ENCODE results near the gene ADAMTS9. TPM values are rescaled to one million over a fixed set of nuclear protein-coding genes. Genes with fewer than 3 reads are reported as not detected.

ADAMTS9 gene
- total RNA-seq, 1 experiment from 2014 or later = 0.46 TPM

- no peaks in the 10 kb centered on the region for H4K20me1 ChIP-seq (ENCODE audit: control insufficient read depth, insufficient read depth, insufficient read length)
Measured at GRCh38 chr3:64599651-64600050, 88.1 kb downstream of the ADAMTS9 start.

More at GRCh38 chr3:64599651-64600050, 88.1 kb downstream of the ADAMTS9 start:
- Histone ChIP-seq H4K5ac (ENCODE audit: insufficient read length, low read depth, low read length) (no peak overlapping the region), H3K4ac (ENCODE audit: low read depth, low read length) (no peak overlapping the region), H4K91ac (ENCODE audit: insufficient read length, low read depth, low read length) (no peak overlapping the region), H2BK120ac (ENCODE audit: low read depth, low read length, poor library complexity, severe bottlenecking) (no peak overlapping the region), H3K18ac (ENCODE audit: insufficient read length, low read depth, low read length) (no peak overlapping the region), H3K27ac (ENCODE audit: insufficient read length, low read depth, low read length) (no peak overlapping the region), H3K4me1 (ENCODE audit: insufficient read depth, low read length) (no peaks in the 10 kb centered on the region), H3K27me3 (ENCODE audit: insufficient read depth, low read length) (no peaks in the 10 kb centered on the region), H3K56ac (ENCODE audit: insufficient read length, low read depth, low read length) (no peak overlapping the region), H2BK20ac (ENCODE audit: low read depth, low read length, poor library complexity, severe bottlenecking) (no peak overlapping the region), H2BK5ac (ENCODE audit: insufficient read length, low read length) (no peak overlapping the region), H2AFZ (ENCODE audit: low read length) (no peak overlapping the region), H3K9ac (ENCODE audit: extremely low read depth, insufficient read length, low read length) (no peak overlapping the region), H3T11ph (ENCODE audit: low read length) (no peak overlapping the region), H3K79me1 (ENCODE audit: insufficient read depth, low read depth, low read length, poor library complexity, severe bottlenecking) (no peaks in the 10 kb centered on the region), H2BK12ac (ENCODE audit: insufficient read length, low read depth, low read length) (no peak overlapping the region), H2AK5ac (ENCODE audit: insufficient read length, low read length) (no peak overlapping the region), H3K9me3 (ENCODE audit: control insufficient read depth, low read depth, low read length) (no peaks in the 10 kb centered on the region), H3K4me2 (ENCODE audit: insufficient read depth, insufficient read length, low read length) (no peak overlapping the region), H3K23ac (ENCODE audit: insufficient read length, low read depth, low read length) (no peak overlapping the region), H4K8ac (replicated peaks; ENCODE audit: insufficient read length, low read depth, low read length) (no peak overlapping the region), H3K23me2 (ENCODE audit: insufficient read length, low read depth, low read length, poor library complexity, severe bottlenecking) (no peaks in the 10 kb centered on the region), H3K79me2 (ENCODE audit: insufficient read depth, low read length) (no peaks in the 10 kb centered on the region), H2BK15ac (ENCODE audit: low read depth, low read length) (no peak overlapping the region), H3K14ac (ENCODE audit: insufficient read depth, low read length) (no peak overlapping the region)
- no peaks in the 10 kb centered on the region for H3K9me3 Mint-ChIP-seq
- H3K4me3 Mint-ChIP-seq = no peak overlapping the region
- peaks cover 0 to 6% of the 10 kb centered on the region in 2 experiments; a peak in 2 of 4 replicates for H3K4me1 Mint-ChIP-seq
- no CpG with 5 or more reads among the region's 2 CpGs for WGBS (ENCODE audit: extremely low coverage, insufficient read length, low lambda C conversion rate)
- no peak for TF ChIP-seq CTCF (conservative IDR thresholded peaks at IDR 0.05)
- no peak overlapping the region for H3K27ac Mint-ChIP-seq
- no peak for DNase-seq
- peaks cover 1% of the 10 kb centered on the region for H3K27me3 Mint-ChIP-seq (ENCODE audit: low read depth)
- no peaks in the 10 kb centered on the region for H3K36me3 Mint-ChIP-seq (ENCODE audit: insufficient read depth in 1 of 3, low read depth in 3 of 3)
